ENCODE measurements around the gene UGT2A1.

Gene UGT2A1

DNA sequence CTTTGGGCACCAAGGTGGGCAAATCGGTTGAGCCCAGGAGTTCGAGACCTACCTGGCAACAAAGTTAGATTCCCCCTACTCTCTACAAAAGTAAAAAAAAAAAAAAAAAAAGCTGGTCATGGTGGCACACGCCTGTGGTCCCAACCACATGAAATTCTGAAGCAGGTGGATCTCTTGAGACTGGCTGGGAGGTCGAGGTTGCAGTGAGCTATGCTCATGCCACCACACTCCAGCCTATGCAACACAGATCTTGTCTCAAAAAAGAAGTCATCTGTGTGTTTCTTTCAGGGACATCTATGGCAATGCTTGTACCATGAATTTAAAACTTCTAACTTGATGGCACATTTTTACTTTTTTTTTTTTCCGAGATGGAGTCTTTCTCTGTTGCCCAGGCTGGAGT lies 68.9 kb downstream of the UGT2A1 start:
- no peak for DNase-seq

DNA sequence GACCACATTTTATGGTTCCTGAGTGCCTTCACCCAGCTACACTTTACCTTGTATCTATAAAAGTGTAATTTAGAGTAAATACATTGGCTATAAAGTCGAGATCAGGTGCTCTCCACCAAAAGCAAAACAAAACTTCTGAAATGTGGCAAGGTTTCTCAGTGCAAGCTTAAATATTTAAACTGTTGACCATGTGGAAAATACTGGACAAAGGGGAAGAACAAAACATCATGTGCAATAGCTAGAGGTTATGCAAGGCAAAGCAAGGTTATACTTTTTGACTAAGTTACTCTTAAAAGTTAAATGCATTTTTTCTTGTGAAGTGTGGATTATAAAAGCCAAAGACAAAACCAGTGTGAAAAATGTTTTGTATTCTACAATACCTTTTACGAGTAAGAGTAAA lies 69.5 kb downstream of the UGT2A1 start:
- no peak for DNase-seq

DNA sequence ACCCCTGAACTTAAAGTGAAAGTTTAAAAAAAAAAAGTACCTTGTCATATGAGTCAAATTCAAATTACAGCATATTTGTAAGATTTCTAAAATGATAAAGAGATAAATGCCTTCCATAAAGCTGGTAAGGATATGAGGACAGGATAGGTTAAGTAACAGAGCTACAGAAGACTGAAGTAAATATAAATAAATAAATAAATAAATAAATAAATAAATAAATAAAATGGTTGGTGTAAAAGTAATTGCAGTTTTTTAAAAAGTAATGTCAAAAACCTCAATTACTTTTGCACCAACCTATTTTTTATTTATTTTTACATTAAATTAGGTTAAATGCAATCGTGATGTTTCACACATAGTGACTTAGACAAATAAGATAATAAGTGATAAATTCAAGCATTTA lies 75.8 kb downstream of the UGT2A1 start:
- no peak for DNase-seq

DNA sequence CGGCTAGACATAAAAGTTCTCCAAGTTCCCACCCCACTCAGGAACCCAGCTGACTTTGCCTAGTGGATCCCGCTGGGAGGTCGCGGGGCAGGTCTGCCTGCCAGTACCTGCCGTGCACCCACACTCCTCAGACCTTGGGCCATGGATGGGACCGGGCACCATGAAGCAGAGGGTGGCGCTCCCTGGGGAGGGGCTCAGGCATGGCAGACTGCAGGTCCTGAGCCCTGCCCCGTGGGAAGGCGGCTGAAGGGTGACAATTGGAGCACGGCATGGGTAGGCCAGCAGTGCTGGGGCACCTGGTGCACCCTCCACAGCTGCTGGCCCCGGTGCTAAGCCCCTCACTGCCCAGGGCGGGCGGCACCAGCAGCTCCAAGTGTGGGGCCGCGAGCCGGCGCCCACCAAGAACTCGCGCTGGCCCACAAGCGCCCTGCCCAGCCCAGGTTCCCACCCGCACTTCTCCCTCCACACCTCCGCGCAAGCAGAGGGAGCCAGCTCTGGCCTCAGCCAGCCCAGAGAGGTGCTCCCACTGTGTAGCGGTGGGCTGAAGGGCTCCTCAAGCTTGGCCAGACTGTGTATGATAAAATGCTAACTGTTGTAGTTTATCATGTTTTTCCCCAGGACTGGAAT lies 76.7 kb downstream of the UGT2A1 start:
- DNase-seq = no peak

DNA sequence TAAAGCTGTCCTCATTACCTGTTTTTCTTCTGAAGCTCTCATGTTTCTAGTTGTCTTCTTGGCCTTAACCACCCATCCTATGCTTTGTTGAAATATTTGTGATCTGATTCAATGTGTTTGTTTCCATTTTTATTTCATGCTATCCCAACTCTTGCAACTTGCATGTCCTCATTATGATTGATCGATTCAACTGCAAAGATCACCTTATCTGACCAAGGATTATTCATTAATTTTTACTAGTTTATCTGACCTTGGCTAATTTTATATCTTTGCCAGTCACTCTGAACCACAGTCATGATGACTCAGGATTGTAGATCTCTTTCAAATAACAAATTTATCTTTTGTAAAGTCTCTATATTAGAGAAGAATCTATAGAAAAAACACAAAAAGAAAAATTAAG lies 84.3 kb downstream of the UGT2A1 start:
- DNase-seq = no peak

DNA sequence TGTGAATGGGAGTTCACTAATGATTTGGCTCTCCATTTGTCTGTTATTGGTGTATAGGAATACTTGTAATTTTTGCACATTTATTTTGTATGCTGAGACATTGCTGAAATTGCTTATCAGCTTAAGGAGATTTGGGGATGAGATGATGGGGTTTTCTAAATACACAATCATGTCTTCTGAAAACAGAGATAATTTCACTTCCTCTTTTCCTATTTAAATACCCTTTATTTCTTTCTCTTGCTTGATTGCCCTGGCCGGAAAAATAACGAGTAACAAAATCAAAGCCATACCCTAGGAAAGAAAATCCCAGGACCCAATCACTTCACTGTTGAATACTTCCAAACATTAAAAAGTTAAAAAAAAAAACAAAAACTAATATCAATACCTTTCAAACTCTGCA lies 89.6 kb downstream of the UGT2A1 start:
- no peak for DNase-seq

DNA sequence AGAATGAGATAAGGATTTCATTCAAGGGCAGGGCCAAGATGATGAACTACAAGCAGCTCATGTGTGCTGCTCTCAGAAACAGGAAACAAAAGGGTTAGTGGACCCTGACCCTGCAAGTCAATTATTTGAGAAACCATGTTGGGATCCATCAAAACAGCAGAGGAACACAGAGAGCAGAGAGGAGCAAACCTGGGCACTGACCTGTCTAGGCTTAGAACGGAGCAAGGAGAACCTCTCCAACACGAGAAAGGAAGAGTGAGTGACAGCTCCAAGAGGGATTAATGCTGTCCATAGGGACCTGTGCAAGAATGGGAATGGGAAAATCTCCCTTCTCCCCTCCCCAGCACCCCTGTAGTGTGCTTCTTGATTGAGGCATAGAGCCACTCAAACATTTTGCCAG lies 103.4 kb downstream of the UGT2A1 start:
- no peak for DNase-seq

DNA sequence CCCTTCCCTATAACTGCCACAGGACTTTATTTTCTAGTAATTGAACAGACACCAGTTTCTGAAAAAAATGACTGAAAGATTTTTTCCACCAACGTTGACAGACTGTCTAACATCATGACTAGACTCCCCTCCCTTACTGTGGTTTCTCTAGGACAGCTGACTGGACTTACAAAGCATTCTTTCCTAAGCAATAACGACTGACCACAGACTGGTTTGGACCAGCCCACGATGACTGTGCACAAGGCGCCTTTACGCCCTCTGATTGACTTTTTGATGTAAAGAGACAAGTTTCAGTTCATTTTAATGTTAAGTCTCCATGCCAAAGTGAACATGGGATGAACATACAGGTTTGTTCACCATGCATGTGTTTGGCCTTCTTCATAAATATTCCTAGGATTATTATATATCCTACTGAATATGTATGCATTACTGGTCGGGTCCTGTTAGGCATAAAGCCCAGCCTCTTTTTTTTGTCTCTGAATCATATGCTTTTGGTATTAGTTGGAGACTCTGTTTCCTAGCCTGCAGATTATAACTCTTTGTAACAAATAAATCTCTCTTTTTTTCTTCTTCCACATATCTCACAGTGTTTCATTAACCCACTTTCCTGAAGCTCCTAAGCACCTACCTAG lies 106.8 kb downstream of the UGT2A1 start:
- no peak for DNase-seq

Data from NCI-H187 (cell line).